Mesothelial cell of epicardium (in vitro differentiated cells): ENCODE measurements around the gene SLC39A1. TPM values are rescaled to one million over a fixed set of nuclear protein-coding genes. Genes with fewer than 3 reads are reported as not detected.

Experiments
- microRNA-seq: library from miRNA; unstranded; fragments of <30 nt; microRNA quantifications from one replicate; pipeline ENCODE4 v1.2.0, GENCODE V29; 2021; ENCODE audit warnings: inconsistent platforms, mixed read lengths
- total RNA-seq: library from RNA; stranded (reverse); gene quantifications from 3 replicates; pipeline ENCODE4 v1.2.1, GENCODE V29; 2021

Gene SLC39A1
- total RNA-seq, 1 donor from 2014 or later = 73.3 TPM

Small RNA genes lying within 50 kb of the gene (microRNA-seq; reads per million reads assigned to microRNA genes)
- 1.5 reads per million for gene MIR6737

Other genes with a start within 250 kb of the SLC39A1 start
- gene INTS3, start 235.5 kb downstream of the SLC39A1 start, total RNA-seq = 117 to 120 TPM (median 117 TPM) in 3 replicates
- 28.5 to 32.1 TPM (median 29.7 TPM) in 3 replicates for gene SLC27A3, start 188.1 kb downstream of the SLC39A1 start, total RNA-seq
- 77.2 to 83.3 TPM (median 77.3 TPM) in 3 replicates for gene GATAD2B, start 40.6 kb downstream of the SLC39A1 start, total RNA-seq
- gene DENND4B, start 16.8 kb downstream of the SLC39A1 start, total RNA-seq = 57.3 to 63.1 TPM (median 58.0 TPM) in 3 replicates
- 45.5 to 47.1 TPM (median 45.9 TPM) in 3 replicates for gene CRTC2, start 4.9 kb downstream of the SLC39A1 start, total RNA-seq
- 29.9 to 33.1 TPM (median 31.1 TPM) in 3 replicates for gene CREB3L4, start 4.4 kb upstream of the SLC39A1 start, total RNA-seq
- 67.6 to 74.1 TPM (median 72.1 TPM) in 3 replicates for gene JTB, start 14.1 kb upstream of the SLC39A1 start, total RNA-seq
- 87.7 to 92.0 TPM (median 90.2 TPM) in 3 replicates for gene RAB13, start 22.8 kb upstream of the SLC39A1 start, total RNA-seq
- 2,145 to 2,266 TPM (median 2,211 TPM) in 3 replicates for gene RPS27, start 27.2 kb upstream of the SLC39A1 start, total RNA-seq
- gene NUP210L, start 191.5 kb upstream of the SLC39A1 start, total RNA-seq = 0.04 to 0.07 TPM (median 0.07 TPM) in 3 replicates
- 194 to 208 TPM (median 197 TPM) in 3 replicates for gene TPM3, start 228.6 kb upstream of the SLC39A1 start, total RNA-seq
- gene CFAP141, start 242.8 kb upstream of the SLC39A1 start, total RNA-seq = not detected in 3 replicates